ENCODE measurements around the gene PLAA.

DNA sequence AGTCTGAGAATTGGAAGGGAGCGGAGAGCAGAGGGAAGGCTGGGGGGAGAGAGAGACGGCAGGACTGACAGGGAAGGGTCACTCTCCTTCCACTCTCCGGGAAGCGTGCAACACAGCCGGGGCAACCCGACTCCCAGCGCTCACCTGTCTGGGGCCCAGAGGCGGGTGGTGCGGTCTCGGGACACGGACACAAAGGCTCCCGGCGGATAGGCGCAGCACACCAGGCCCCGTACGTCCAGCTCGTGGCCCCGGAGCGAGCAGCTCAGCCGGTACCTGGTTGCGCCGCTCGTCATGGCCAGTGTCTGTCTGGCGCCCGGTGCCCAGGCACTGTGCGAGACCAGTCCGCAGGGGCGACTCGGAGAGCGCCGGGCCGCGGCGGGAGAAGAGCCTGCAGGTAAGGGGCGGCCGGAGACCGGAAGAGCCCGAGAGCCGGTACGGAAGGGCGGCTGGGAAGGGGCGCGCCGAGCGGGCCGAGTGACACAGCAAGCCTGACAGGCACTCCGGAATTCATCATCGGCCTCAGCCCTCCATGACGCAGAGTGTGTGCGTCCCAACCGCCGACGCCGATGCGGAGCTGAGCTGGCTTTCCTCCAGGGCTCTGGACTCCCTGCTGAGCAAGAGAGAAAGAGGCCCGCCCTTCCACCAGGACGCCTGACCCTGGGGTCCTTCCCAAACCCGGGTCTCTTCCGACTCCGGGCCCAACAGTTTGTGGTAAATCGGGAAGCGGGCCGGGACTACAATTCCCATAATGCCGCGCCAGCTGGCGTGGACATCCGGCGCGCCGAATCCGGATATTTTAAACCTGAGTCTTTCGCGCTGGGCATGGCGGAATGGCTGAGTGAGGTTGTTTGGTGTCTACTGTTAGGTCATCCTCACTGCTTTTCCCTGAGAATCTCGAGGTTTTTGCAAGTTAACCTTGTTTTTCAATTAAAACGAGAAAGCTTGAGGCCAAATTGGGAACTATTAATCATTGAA is at the start of gene PLAA:
- TF ChIP-seq CTCF (IDR thresholded peaks at IDR 0.05) = peak in 2 of 7 experiments; percentile 13 to 14
- no peak for TF ChIP-seq EP300 (IDR thresholded peaks at IDR 0.05)
- peak; percentile 67 to 81 (median 78) for TF ChIP-seq POLR2AphosphoS5 (IDR thresholded peaks at IDR 0.05)
